RWPE1 (cell line): ENCODE results near the gene ETV4.

Source experiments
- CTCF ChIA-PET: fragments of 350-600 bp; sonication (Branson Sonifier 250); formaldehyde crosslinking; extraction: SDS; loops from one replicate; lab custom pipeline; 2021; lab: Yijun Ruan, JAX
- POLR2A ChIA-PET: fragments of 400-600 bp; formaldehyde crosslinking; extraction: SDS; loops from one replicate; lab custom pipeline; 2020; ENCODE audit warnings: antibody characterized with exemption; ENCODE audit not compliant: low non-redundant PET; lab: Yijun Ruan, JAX
- DNase-seq: peaks from one replicate; pipeline ENCODE4 v3.0.0; 2012; ENCODE audit warnings: low spot score
- H3K27ac ChIP-seq: fragments of 450-650 bp; 2 replicates; pipeline ENCODE4 v1.5.1; 2017
- TF ChIP-seq, protein P1 (sequence below): fragments of 450-650 bp; conservative IDR thresholded peaks from 2 replicates; pipeline ENCODE4 v1.5.1; 2017; ENCODE audit warnings: low read depth, mild to moderate bottlenecking

Gene ETV4

DNA sequence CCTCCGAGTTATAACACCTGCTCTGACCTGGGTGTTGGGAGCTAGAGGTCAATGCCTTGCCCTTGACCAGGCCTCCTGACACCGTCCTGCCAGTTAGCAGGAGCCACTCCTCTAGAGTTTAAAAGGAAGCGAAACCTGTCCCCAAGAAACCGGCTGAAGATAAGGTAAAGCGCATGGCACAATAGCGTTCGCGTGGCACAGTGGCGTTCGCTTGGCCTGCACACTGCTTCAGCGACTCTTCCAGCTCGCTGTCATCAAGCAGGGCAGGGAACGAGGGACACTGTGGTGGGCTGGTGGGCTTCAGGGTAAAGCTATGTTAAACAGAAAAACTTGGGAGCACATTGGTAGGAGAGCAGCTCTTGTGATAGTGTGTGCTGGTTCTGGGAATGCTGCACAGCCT is 28.2 kb upstream of the ETV4 start:
- no peak for DNase-seq
- CTCF ChIA-PET: interaction anchor here (8.7 kb wide), 1 partner anchor 98 kb away, joined by 141 read pairs; no protein-coding TSS in a partner anchor

DNA sequence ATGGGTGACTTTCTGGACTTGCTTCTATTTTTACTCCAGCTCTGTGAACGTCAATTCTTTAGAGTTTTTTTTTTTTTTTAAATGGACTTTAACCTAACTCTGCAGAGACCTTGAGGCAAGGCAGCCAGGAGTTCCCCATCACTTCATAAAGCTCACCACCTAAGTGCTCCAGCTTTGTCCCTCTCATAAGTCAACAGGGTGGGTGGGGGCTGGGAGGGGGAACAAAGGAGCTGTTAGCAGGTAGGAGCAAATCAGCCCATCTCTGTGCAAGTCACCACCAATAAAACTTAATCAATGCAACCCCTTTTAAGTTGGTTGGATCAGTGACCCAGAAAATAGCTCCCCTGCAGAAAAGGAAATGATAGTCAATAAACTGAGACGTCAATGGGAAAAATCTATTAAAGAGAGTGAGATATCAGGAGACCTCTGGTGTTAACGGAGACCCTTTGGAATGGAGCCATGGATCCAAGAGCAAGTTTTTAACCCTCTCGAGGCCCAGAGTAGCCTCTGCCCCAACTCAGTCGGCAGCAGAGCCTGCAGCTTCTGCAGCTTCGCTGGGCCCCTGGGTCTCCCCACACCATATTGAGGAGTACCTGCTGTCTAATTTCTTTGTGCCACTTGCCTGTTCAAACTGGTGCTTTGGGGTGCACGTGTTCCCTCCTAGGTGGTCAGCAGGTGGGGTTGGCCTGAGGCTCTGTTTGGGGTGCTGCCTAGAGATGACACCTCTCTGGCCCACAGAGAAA is 27.6 kb upstream of the ETV4 start:
- POLR2A ChIA-PET: no interaction called here
- CTCF ChIA-PET: interaction anchor here (8.7 kb wide), 1 partner anchor 98 kb away, joined by 141 read pairs; no protein-coding TSS in a partner anchor
- no peak overlapping the region for H3K27ac ChIP-seq
- TF ChIP-seq, protein P1, sequence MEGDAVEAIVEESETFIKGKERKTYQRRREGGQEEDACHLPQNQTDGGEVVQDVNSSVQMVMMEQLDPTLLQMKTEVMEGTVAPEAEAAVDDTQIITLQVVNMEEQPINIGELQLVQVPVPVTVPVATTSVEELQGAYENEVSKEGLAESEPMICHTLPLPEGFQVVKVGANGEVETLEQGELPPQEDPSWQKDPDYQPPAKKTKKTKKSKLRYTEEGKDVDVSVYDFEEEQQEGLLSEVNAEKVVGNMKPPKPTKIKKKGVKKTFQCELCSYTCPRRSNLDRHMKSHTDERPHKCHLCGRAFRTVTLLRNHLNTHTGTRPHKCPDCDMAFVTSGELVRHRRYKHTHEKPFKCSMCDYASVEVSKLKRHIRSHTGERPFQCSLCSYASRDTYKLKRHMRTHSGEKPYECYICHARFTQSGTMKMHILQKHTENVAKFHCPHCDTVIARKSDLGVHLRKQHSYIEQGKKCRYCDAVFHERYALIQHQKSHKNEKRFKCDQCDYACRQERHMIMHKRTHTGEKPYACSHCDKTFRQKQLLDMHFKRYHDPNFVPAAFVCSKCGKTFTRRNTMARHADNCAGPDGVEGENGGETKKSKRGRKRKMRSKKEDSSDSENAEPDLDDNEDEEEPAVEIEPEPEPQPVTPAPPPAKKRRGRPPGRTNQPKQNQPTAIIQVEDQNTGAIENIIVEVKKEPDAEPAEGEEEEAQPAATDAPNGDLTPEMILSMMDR: no peak
- DNase-seq: no peak

More for the DNA sequence above, 28.2 kb upstream of the ETV4 start:
- POLR2A ChIA-PET: no interaction called here
- TF ChIP-seq, protein P1: no peak
- H3K27ac ChIP-seq: no peak overlapping the region

DNA sequence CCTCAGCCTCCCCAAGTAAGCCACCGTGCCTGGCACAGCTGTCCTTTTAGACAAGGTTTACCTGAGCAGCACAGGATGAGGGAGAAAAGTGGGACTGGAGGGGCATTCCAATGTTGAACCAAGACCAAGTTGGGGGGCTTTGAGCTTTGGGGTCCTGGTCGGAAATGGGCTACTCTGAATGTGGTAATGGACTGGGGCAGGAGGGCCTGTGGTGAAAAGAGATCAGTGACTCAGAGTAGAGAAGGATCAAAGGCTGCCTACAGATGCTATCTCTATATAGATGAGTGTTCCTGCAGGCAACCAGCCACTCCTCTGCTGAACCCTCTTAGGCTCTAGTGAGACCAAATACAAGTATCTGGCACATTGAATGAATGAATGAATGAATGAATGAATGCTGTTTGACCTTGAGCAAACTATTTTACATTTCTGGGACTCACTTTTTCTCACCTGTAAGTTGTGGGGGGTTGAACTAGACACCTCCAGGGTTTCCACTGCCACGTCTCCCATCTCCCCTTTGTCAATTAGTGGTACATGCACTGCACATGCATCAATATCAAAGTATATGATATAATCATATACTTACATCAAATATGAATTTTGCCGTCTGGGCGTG is 26.3 kb upstream of the ETV4 start:
- ChIA-PET POLR2A (no interaction called here), CTCF (interaction anchor here (0.9 to 8.7 kb wide), 2 partner anchors 24 to 99 kb away, joined by 5 to 141 read pairs; no protein-coding TSS in a partner anchor)
- H3K27ac ChIP-seq: no peak overlapping the region
- no peak for DNase-seq
- TF ChIP-seq, protein P1: no peak

DNA sequence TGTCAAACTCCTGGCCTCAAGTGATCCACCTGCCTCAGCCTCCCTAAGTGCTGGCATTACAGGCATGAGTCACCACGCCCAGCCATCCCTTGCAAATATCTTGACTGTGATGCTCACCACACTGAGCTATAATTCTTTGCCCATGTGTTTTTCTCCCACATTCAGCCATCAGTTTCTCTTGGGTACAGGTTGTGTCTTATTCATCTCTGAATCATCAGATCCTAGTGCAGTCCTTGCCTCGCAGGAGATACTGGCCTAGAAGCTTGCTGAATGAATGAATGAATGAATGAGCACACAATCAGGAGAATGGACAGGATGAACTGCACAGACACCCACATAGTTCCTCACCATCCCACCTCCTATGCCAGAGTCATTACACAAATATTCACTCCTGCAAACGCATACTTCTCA is 24.4 kb upstream of the ETV4 start:
- TF ChIP-seq, protein P1: no peak
- CTCF ChIA-PET: interaction anchor here (1.1 to 1.2 kb wide), 2 partner anchors 103 to 130 kb away, joined by 3 read pairs; no protein-coding TSS in a partner anchor
- POLR2A ChIA-PET: no interaction called here
- peak; percentile 66 for DNase-seq
- H3K27ac ChIP-seq: no peak overlapping the region

DNA sequence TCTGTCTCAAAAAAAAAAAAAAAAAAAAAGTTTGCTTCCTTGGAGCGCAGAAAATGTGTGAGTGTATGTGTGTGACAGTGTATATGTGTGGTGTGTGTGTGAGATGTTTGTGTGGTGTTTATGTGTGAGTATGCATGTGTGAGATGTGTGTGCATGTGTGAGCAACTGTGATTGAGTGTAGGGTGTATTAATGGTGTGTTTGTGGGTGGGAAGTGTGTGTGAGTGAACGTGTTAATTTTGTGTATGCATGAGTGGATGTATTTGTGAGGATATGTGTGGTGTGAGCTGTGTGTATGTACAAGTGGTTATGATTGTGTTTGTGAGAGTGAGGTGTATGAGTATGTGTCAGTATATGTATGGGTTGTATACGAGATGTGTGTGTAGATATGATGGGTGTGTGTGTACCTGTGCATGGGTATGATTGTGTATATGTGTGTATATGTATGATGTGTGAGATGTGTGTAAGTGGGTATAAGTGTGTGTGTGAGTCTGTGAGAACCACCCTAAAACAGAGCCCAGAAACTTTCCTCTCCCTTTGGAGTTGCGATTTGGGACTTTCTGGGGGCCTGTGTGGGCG is 22.5 kb upstream of the ETV4 start:
- no peak for DNase-seq
- ChIA-PET POLR2A (no interaction called here), CTCF (interaction anchor here (0.6 to 0.9 kb wide), 2 partner anchors 8 to 105 kb away, joined by 4 to 9 read pairs; no protein-coding TSS in a partner anchor)
- TF ChIP-seq, protein P1: no peak
- no peak overlapping the region for H3K27ac ChIP-seq
